GM12875 (cell line): ENCODE data around the gene PLIN5.
"Not testable (repeated sequence)": the region's sequence is repeated elsewhere in the genome, so short reads cannot be mapped to it uniquely, and the experiment has no call there.

ENCODE experiments used
- H3K4me3 ChIP-seq: one replicate; pipeline ENCODE4 v1.5.1; 2011; ENCODE audit warnings: low read depth, low read length, control low read depth
- CTCF ChIP-seq: IDR thresholded peaks from 2 replicates; pipeline ENCODE4 v1.5.1; 2011; ENCODE audit warnings: low read depth, mild to moderate bottlenecking, control low read depth, inconsistent platforms, low read length, moderate library complexity, borderline replicate concordance; ENCODE audit not compliant: insufficient read depth

PLIN5 gene

DNA sequence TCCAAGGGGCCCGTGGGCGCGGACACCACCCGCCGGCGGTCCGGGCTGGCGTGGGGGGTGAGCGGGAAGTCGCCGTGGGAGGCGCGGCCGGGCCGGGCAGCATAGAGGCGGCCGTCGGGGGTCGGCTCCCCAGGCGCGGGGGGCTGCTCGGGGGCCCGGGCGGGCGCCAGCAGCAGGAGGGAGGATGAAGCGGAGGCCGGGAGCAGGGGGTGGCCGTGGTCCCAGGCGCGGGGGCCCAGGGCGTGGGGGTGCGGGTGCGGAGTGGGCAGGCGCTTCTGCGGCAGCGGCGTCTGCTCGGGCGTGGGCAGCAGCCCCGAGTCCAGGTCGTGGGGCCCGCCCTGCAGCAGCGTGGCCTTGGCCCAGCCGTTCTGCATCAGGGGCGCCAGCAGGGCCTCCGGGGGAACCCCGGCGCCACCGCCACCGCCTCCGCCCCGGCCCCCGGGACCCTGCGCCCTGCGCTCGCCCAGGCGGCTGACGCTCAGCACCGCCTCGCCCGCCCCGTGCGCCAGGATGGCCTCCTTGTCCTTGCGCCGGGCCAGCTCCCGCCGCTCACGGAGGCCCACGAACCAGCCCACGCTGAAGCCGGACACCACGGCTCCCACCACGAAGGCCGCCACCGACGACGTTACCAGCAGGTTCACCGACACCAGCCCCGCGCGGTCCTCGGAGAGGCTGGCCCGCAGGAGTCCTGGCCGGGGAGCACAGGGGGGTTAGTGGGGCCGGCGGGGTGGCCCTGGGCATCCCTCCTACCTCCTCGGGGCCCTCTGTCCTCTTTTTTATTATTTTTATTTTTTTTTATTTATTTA is 9.0 kb upstream of the PLIN5 start:
- TF ChIP-seq CTCF = no peak
- no peak overlapping the region for H3K4me3 ChIP-seq

GRCh38 chr19:4542896-4543841 is 8.1 kb upstream of the PLIN5 start:
- no peak overlapping the region for H3K4me3 ChIP-seq
- TF ChIP-seq CTCF = no peak

DNA sequence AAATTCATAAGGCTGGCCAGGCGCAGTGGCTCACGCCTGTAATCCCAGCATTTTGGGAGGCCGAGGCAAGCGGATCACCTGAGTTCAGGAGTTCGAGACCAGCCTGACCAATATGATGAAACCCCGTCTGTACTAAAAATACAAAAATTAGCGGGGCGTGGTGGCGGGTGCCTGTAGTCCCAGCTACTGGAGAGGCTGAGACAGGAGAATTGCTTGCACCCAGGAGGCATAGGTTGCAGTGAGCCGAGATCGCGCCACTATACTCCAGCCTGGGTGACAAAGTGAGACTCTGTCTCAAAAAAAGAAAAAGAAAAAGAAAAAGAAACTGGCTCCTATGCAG is 6.8 kb upstream of the PLIN5 start:
- not testable (repeated sequence) for H3K4me3 ChIP-seq

- no peak overlapping the region for H3K4me3 ChIP-seq
These were observed 6.2 kb upstream of the PLIN5 start for GRCh38 chr19:4541114-4541805.

GRCh38 chr19:4539693-4540581 is 4.9 kb upstream of the PLIN5 start, which contains the start of gene LRG1:
LRG1 (minus strand) TSS chr19:4540036; CDS start chr19:4540013, 23 bp downstream.
- no peak within 1 kb of the TSS for H3K4me3 ChIP-seq
- TF ChIP-seq CTCF = no peak

More at GRCh38 chr19:4541114-4541805, 6.2 kb upstream of the PLIN5 start:
- TF ChIP-seq CTCF = no peak

- no peak overlapping the region for H3K4me3 ChIP-seq
- TF ChIP-seq CTCF = no peak
These were observed 4.2 kb upstream of the PLIN5 start for GRCh38 chr19:4539169-4539692.

DNA sequence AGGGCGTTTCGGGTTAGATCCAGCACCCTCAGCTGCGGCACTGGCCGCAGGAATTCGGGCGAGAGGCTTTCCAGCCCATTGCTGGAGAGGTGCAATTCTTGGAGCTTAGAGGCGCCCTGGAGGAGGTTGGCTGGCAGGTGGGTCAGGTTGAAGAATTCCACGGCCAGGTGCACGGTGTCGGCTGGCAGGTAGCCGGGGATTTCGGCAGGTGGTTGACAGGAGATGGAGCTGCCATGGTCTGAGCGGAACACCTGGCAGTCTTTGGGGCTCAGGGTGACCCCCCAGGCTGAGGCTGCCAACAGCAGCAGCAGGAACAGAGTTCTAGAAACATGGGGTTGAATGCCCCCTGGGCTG is 3.6 kb upstream of the PLIN5 start:
- no peak for TF ChIP-seq CTCF
- no peak overlapping the region for H3K4me3 ChIP-seq
